ENCODE measurements around the gene LYSET. TPM values are rescaled to one million over a fixed set of nuclear protein-coding genes. Genes with fewer than 3 reads are reported as not detected.
"Not testable (repeated sequence)": the region's sequence is repeated elsewhere in the genome, so short reads cannot be mapped to it uniquely, and the experiment has no call there.

LYSET gene
- polyA plus RNA-seq, 3 donors, result 34.1 to 43.7 (median 35.6) TPM

- no peak for DNase-seq (ENCODE audit: extremely low read depth in 1 of 11, low read depth in 9 of 11, low spot score in 4 of 11)
These were observed 16.1 kb downstream of the LYSET start for GRCh38 chr14:93201155-93201704.

DNA sequence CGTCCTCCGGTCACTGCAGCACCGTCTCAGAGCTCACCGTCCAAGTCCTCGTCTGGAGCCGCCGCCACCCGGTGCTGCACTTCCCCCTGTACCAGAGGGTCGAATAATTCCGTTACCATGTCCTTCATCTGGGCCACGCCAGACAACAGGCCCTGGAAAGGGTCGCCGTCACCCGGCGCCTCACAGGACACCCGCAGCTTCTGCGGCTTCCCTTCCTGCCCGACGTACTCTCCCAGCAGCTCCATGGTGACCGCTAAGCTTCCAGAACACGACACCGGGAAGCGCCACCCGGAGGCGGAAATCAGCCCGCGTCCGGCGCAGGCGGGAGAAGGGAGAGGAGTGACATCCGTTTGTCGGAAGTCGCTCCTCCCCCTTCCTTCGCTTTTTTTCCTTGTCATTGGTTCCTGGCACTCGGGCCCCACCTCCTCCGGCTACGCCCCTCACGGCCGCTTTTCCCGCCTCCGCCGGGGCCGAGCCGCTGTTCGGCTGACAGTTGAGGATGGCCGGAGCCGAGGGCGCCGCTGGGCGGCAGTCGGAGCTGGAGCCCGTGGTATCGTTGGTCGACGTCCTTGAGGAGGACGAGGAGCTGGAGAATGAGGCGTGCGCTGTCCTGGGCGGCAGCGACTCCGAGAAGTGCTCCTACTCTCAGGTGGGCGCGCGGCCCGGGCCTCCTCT is 21.8 kb downstream of the LYSET start, which contains the start of the genes GON7 and UBR7:
TSS of gene GON7 (minus strand) at position 273 of the 675 bp plus-strand sequence. CDS start at position 245, 28 bp downstream.
TSS of gene UBR7 (plus strand) at position 464 of the 675 bp plus-strand sequence. CDS start at position 500, 36 bp downstream.
- DNase-seq (ENCODE audit: extremely low read depth in 1 of 11, low read depth in 9 of 11, low spot score in 4 of 11), result peak; percentile 91 to 98 (median 95)

GRCh38 chr14:93207468-93208308 is 22.6 kb downstream of the LYSET start:
- peak in 8 of 11 donors; percentile 31 to 52 (median 40) for DNase-seq (ENCODE audit: extremely low read depth in 1 of 11, low read depth in 9 of 11, low spot score in 4 of 11)

- no peak for DNase-seq (ENCODE audit: extremely low read depth in 1 of 11, low read depth in 9 of 11, low spot score in 4 of 11)
These were observed 27.3 kb downstream of the LYSET start for GRCh38 chr14:93212432-93212831.

DNA sequence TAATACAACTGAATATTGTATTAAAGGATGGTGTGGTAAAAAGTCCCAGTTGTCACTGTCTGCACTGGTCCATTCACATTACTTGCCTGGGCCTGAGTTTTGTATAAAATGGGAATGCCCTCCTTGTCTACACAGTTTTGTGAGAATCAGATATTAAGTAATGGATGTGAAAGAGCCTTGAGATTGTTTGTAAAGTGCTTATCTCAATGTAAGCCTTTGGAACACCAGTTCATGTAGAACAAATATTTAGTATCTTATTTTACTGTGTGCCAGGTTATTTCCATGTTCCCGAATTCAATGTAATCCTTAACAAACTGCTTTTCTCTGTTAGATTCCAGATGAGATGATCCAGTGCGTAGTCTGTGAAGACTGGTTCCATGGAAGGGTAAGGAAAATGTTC is 29.5 kb downstream of the LYSET start:
- DNase-seq (ENCODE audit: extremely low read depth in 1 of 11, low read depth in 9 of 11, low spot score in 4 of 11), result no peak

GRCh38 chr14:93219103-93219726 is 34.1 kb downstream of the LYSET start:
- DNase-seq (ENCODE audit: extremely low read depth in 1 of 11, low read depth in 9 of 11, low spot score in 4 of 11), result peak in 6 of 11 donors; percentile 33 to 53 (median 37)

DNA sequence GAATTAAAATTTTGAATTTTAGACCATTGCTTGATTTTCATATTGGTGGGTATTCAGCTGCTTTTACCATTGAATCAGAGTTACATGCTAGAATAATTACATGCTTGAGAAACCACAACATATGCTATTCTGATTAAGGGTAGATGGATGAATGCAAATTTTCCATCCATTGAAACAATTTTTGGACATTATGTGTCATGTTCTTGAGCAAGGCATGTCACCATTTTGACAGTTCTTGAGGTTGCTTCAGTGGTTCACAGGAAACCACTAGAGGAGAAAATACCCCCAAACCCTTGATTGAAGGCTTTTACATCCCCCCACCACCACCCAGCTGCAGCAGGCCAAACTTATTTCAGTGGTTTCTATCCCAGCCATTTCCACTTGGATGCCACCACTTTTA is 35.4 kb downstream of the LYSET start:
- DNase-seq (ENCODE audit: extremely low read depth in 1 of 11, low read depth in 9 of 11, low spot score in 4 of 11), result no peak

DNA sequence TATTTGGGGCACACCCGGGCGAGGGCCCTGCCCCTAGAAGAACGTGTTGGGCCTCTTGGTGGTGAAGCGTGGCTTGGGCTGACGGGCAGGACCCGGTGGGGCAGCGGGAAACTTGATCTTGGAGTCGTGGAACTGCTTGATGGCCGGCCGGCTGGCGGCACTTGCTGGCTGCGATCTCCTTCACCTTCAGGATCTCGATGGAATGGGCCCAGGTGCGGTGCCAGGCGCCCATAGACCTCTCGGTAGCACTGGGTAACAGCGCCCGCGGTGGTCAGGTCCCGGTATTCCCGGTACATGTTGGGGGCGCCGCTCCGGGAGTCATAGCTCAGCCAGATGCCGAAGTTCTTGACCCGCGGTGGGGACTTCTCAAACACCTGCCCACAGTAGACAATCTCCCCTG is 38.4 kb downstream of the LYSET start:
- DNase-seq (ENCODE audit: extremely low read depth in 1 of 11, low read depth in 9 of 11, low spot score in 4 of 11), result no peak

DNA sequence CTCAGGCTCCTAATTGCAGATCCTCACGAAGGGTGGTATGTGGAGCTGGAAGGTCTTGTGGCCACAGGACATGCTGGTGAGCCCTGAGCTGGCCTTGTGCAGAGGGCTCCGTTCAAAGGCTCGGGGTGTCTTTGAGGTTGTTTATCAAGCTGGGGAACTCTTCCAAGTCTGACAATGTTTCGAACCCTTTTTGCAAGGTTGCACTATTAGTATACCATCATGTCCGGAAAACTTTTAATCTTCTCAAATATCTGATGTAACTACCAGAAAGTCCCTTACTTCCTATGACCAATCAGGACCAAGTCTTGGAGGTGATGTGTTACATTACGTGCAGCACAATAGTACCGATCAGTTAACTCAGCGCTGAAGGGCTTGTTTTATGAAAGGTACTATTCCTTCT is 43.4 kb downstream of the LYSET start:
- no peak for DNase-seq (ENCODE audit: extremely low read depth in 1 of 11, low read depth in 9 of 11, low spot score in 4 of 11)

GRCh38 chr14:93230539-93230938 is 45.4 kb downstream of the LYSET start:
- no peak for DNase-seq (ENCODE audit: extremely low read depth in 1 of 11, low read depth in 9 of 11, low spot score in 4 of 11)

DNA sequence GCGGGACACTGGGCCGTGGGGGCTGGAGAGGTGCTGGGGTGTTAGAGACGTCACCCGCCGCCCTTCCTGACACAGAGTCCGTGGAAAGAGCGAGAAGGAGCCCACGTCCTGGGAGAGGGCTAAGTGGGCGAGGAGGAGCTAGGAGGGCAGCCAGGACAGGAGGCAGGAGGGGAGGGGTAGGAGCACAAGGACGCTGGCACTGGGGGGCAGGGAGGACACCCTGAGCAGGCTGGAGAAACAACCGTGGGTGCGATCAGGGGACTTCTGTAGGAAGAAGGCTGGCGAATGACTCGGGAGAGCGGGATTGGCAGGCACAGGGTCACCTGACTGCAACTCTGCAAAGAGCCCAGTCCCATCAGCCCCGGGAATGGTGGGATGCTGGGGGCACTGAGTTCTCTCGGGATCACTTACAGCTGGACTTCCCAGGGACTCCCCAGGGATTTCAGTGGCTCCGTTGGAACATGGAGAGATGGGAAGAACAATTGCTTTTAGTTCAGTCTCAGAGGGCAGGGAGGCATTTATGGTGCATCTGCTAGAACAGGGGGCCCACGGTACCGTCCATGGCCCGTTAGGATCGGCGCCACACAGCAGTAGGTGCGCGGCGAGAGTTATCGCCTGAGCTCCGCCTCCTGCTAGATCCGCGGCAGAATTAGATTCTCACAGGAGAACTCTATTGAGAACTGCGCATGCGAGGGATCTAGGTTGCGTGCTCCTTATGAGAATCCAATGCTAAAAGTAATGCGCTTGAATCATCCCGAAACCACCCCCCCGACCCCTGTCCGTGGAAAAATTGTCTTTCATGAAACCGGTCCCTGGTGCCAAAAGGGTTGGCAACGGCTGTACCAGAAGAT is 46.2 kb downstream of the LYSET start:
- peak in 5 of 11 donors; percentile 12 to 41 (median 20) for DNase-seq (ENCODE audit: extremely low read depth in 1 of 11, low read depth in 9 of 11, low spot score in 4 of 11)

- no peak for DNase-seq (ENCODE audit: extremely low read depth in 1 of 11, low read depth in 9 of 11, low spot score in 4 of 11)
These were observed 47.0 kb downstream of the LYSET start for GRCh38 chr14:93232159-93232558.

- DNase-seq (ENCODE audit: extremely low read depth in 1 of 11, low read depth in 9 of 11, low spot score in 4 of 11), result not testable (repeated sequence)
These were observed 48.0 kb downstream of the LYSET start for GRCh38 chr14:93233078-93233477.

DNA sequence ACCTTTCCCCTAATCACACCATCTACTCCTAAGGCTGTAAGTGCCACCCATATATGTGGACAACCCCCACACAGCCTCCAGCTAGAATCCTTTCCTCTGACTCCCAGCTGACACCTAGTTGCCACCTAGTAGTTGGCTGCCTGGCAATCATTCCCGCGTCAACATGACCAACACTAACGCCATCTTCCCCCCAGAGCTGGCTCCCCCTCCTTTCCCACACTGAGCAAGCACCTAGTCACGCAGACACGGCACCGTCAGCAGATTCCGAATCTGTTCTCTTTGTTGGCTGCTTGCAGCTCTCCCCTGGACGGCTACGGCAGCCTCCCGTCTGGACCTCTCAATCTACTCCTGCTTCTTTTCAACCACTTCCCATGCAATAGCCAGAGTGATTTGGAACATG is 49.7 kb downstream of the LYSET start:
- no peak for DNase-seq (ENCODE audit: extremely low read depth in 1 of 11, low read depth in 9 of 11, low spot score in 4 of 11)

Other genes starting within 250 kb of the LYSET start
- 10 to 100 TPM; 27.5 to 40.5 (median 33.0) TPM for gene ITPK1, start 69.4 kb upstream of the LYSET start, polyA plus RNA-seq (ENCODE audit: insufficient read length in 3 of 3)
- gene MOAP1, start 420 bp upstream of the LYSET start, polyA plus RNA-seq (ENCODE audit: insufficient read length in 3 of 3), result 10 to 100 TPM; 41.2 to 48.6 (median 46.5) TPM
- 10 to 100 TPM; 15.6 to 24.1 (median 18.6) TPM for gene GON7, start 21.7 kb downstream of the LYSET start, polyA plus RNA-seq (ENCODE audit: insufficient read length in 3 of 3)
- gene UBR7, start 21.9 kb downstream of the LYSET start, polyA plus RNA-seq (ENCODE audit: insufficient read length in 3 of 3), result 10 to 100 TPM; 30.0 to 38.0 (median 36.5) TPM
- 10 to 100 TPM; 45.9 to 54.7 (median 53.4) TPM for gene BTBD7, start 147.7 kb downstream of the LYSET start, polyA plus RNA-seq (ENCODE audit: insufficient read length in 3 of 3)
- under 1 TPM; 0.39 to 0.86 (median 0.50) TPM for gene COX8C, start 161.9 kb downstream of the LYSET start, polyA plus RNA-seq (ENCODE audit: insufficient read length in 3 of 3)
- gene UNC79, start 245.6 kb downstream of the LYSET start, polyA plus RNA-seq (ENCODE audit: insufficient read length in 3 of 3), result 1 to 10 TPM in 1 of 3 donors, under 1 TPM in 2; 0.70 to 1.4 (median 0.78) TPM